HEK293 (cell line): ENCODE data around the gene EPHA2.

ENCODE experiments used
- GLI4 ChIP-seq: fragments of 450-650 bp; formaldehyde crosslinking; IDR thresholded peaks from 2 replicates; pipeline ENCODE4 v1.5.1; 2016; ENCODE audit warnings: missing biosample characterization, missing genetic modification characterization
- HOXD13 ChIP-seq: sonication (generic); formaldehyde crosslinking; IDR thresholded peaks from 2 replicates; pipeline ENCODE4 v1.8.0; 2022; ENCODE audit warnings: missing genetic modification reagents, borderline replicate concordance
- KLF10 ChIP-seq: fragments of 450-650 bp; IDR thresholded peaks from 2 replicates; pipeline ENCODE4 v1.5.1; 2018; ENCODE audit warnings: missing biosample characterization, mild to moderate bottlenecking, missing genetic modification characterization
- PATZ1 ChIP-seq: fragments of 450-650 bp; formaldehyde crosslinking; IDR thresholded peaks from 2 replicates; pipeline ENCODE4 v1.5.1; 2016; ENCODE audit warnings: missing biosample characterization, missing genetic modification characterization
- ZBTB11 ChIP-seq: fragments of 450-650 bp; formaldehyde crosslinking; conservative IDR thresholded peaks from 2 replicates; pipeline ENCODE4 v1.5.1; 2016; ENCODE audit warnings: low read depth, missing biosample characterization, missing genetic modification characterization
- ZNF10 ChIP-seq: fragments of 450-650 bp; formaldehyde crosslinking; IDR thresholded peaks from 2 replicates; pipeline ENCODE4 v1.5.1; 2017; ENCODE audit warnings: missing biosample characterization, missing genetic modification characterization
- ZNF114 ChIP-seq: fragments of 450-650 bp; formaldehyde crosslinking; IDR thresholded peaks from 2 replicates; pipeline ENCODE4 v1.5.0; 2017; ENCODE audit warnings: missing biosample characterization, missing genetic modification characterization
- ZNF133 ChIP-seq: fragments of 450-650 bp; formaldehyde crosslinking; IDR thresholded peaks from 2 replicates; pipeline ENCODE4 v1.5.1; 2016; ENCODE audit warnings: missing biosample characterization, missing genetic modification characterization
- ZNF24 ChIP-seq: fragments of 450-650 bp; formaldehyde crosslinking; IDR thresholded peaks from 2 replicates; pipeline ENCODE4 v1.5.1; 2016; ENCODE audit warnings: missing biosample characterization, missing genetic modification characterization
- ZNF274 ChIP-seq, 2 experiments: fragments of 200-500 bp in 1 of 2; fragments of 450-650 bp in 1 of 2; sonication (Bioruptor generic) in 1 of 2; formaldehyde crosslinking in 1 of 2; IDR thresholded peaks; 2 replicates each; pipeline versions ENCODE4 v1.5.1 to v1.6.1; 2014 to 2016; ENCODE audit warnings: borderline replicate concordance in 1 of 2, inconsistent platforms in 1 of 2, low read length in 1 of 2, missing biosample characterization in 1 of 2, missing genetic modification characterization in 1 of 2
- ZNF335 ChIP-seq: fragments of 450-650 bp; formaldehyde crosslinking; conservative IDR thresholded peaks from 2 replicates; pipeline ENCODE4 v1.5.1; 2016; ENCODE audit warnings: missing biosample characterization, missing genetic modification characterization
- ZNF341 ChIP-seq: fragments of 450-650 bp; formaldehyde crosslinking; IDR thresholded peaks from 2 replicates; pipeline ENCODE4; 2016; ENCODE audit warnings: low read depth, missing biosample characterization, missing genetic modification characterization
- ZNF416 ChIP-seq: fragments of 450-650 bp; formaldehyde crosslinking; IDR thresholded peaks from 2 replicates; pipeline ENCODE4 v1.5.1; 2016; ENCODE audit warnings: missing biosample characterization, missing genetic modification characterization
- ZNF423 ChIP-seq: fragments of 450-650 bp; formaldehyde crosslinking; IDR thresholded peaks from 2 replicates; pipeline ENCODE4 v1.5.1; 2016; ENCODE audit warnings: missing biosample characterization, missing genetic modification characterization
- ZNF433 ChIP-seq: fragments of 450-650 bp; formaldehyde crosslinking; IDR thresholded peaks from 2 replicates; pipeline ENCODE4 v1.5.1; 2016; ENCODE audit warnings: missing biosample characterization, missing genetic modification characterization, low read depth
- ZNF501 ChIP-seq: fragments of 450-650 bp; formaldehyde crosslinking; IDR thresholded peaks from 2 replicates; pipeline ENCODE4 v1.5.1; 2016; ENCODE audit warnings: missing biosample characterization, missing genetic modification characterization
- ZNF518A ChIP-seq: fragments of 450-650 bp; formaldehyde crosslinking; conservative IDR thresholded peaks from 2 replicates; pipeline ENCODE4 v1.5.1; 2016; ENCODE audit warnings: low read depth, missing biosample characterization, missing genetic modification characterization
- ZNF558 ChIP-seq: fragments of 450-650 bp; formaldehyde crosslinking; IDR thresholded peaks from 2 replicates; pipeline ENCODE4 v1.5.1; 2016; ENCODE audit warnings: missing biosample characterization, missing genetic modification characterization
- ZNF580 ChIP-seq: fragments of 450-650 bp; formaldehyde crosslinking; IDR thresholded peaks from 2 replicates; pipeline ENCODE4 v1.5.1; 2016; ENCODE audit warnings: missing biosample characterization, missing genetic modification characterization
- ZNF585B ChIP-seq: fragments of 450-650 bp; formaldehyde crosslinking; IDR thresholded peaks from 2 replicates; pipeline ENCODE4 v1.5.1; 2016; ENCODE audit warnings: missing biosample characterization, missing genetic modification characterization
- ZNF621 ChIP-seq: fragments of 450-650 bp; formaldehyde crosslinking; IDR thresholded peaks from 2 replicates; pipeline ENCODE4 v1.5.1; 2017; ENCODE audit warnings: missing biosample characterization, missing genetic modification characterization
- ZNF623 ChIP-seq: fragments of 450-650 bp; formaldehyde crosslinking; IDR thresholded peaks from 2 replicates; pipeline ENCODE4 v1.5.1; 2016; ENCODE audit warnings: missing biosample characterization, missing genetic modification characterization
- ZNF639 ChIP-seq: fragments of 450-650 bp; formaldehyde crosslinking; IDR thresholded peaks from 2 replicates; pipeline ENCODE4 v1.5.1; 2016; ENCODE audit warnings: missing biosample characterization, missing genetic modification characterization
- ZNF645 ChIP-seq: fragments of 450-650 bp; formaldehyde crosslinking; IDR thresholded peaks from 2 replicates; pipeline ENCODE4; 2016; ENCODE audit warnings: missing biosample characterization, missing genetic modification characterization
- ZNF658 ChIP-seq: fragments of 450-650 bp; formaldehyde crosslinking; IDR thresholded peaks from 2 replicates; pipeline ENCODE4; 2016; ENCODE audit warnings: missing biosample characterization, missing genetic modification characterization
- ZNF664 ChIP-seq: fragments of 450-650 bp; formaldehyde crosslinking; IDR thresholded peaks from 2 replicates; pipeline ENCODE4 v1.5.1; 2016; ENCODE audit warnings: missing biosample characterization, missing genetic modification characterization
- ZNF707 ChIP-seq: fragments of 450-650 bp; formaldehyde crosslinking; IDR thresholded peaks from 2 replicates; pipeline ENCODE4 v1.5.1; 2016; ENCODE audit warnings: missing biosample characterization, missing genetic modification characterization
- ZNF777 ChIP-seq: fragments of 450-650 bp; formaldehyde crosslinking; IDR thresholded peaks from 2 replicates; pipeline ENCODE4 v1.5.1; 2017; ENCODE audit warnings: missing biosample characterization, missing genetic modification characterization, borderline replicate concordance

The EPHA2 gene

GRCh38 chr1:16122916-16123315 is 33.0 kb downstream of the EPHA2 start (continued):
- peak; percentile 100 for TF ChIP-seq ZNF639 (tag by site-specific recombination)
- TF ChIP-seq ZNF664 (tag by site-specific recombination) = no peak
- TF ChIP-seq ZNF24 (tag by site-specific recombination) = peak; percentile 100
- TF ChIP-seq ZNF423 (tag by site-specific recombination) = peak; percentile 100
- TF ChIP-seq ZNF274 (IDR thresholded peaks at IDR 0.05; ENCODE audit: low read length) = no peak
- TF ChIP-seq ZNF274 (tag by site-specific recombination; IDR thresholded peaks at IDR 0.05; ENCODE audit: borderline replicate concordance) = no peak
- TF ChIP-seq ZNF645 (tag by site-specific recombination) = peak; percentile 61; the same call in 1 of the 2 replicates
- TF ChIP-seq ZNF416 (tag by site-specific recombination) = no peak
- TF ChIP-seq ZNF518A (tag by site-specific recombination) = peak; percentile 67
- TF ChIP-seq ZBTB11 (tag by site-specific recombination) = no peak
- TF ChIP-seq ZNF433 (tag by site-specific recombination) = no peak
- no peak for TF ChIP-seq ZNF658
- TF ChIP-seq ZNF10 (tag by site-specific recombination) = peak; percentile 99
- TF ChIP-seq ZNF623 = no peak; the same call in none of the 2 replicates
- TF ChIP-seq ZNF621 (tag by site-specific recombination) = no peak
- TF ChIP-seq ZNF580 (tag by site-specific recombination) = peak; percentile 94
- TF ChIP-seq GLI4 (tag by site-specific recombination) = no peak
- TF ChIP-seq KLF10 (tag by site-specific recombination) = peak; percentile 94
- no peak for TF ChIP-seq ZNF114 (tag by site-specific recombination)
- TF ChIP-seq HOXD13 = no peak
- peak; percentile 91 for TF ChIP-seq ZNF558
- TF ChIP-seq ZNF777 (tag by site-specific recombination) = no peak
- TF ChIP-seq PATZ1 = peak; percentile 100
- TF ChIP-seq ZNF707 (tag by site-specific recombination) = peak; percentile 100
- TF ChIP-seq ZNF335 = peak; percentile 43; the same call in 1 of the 2 replicates
- no peak for TF ChIP-seq ZNF133 (tag by site-specific recombination)
- no peak for TF ChIP-seq ZNF585B (tag by site-specific recombination)
- TF ChIP-seq ZNF341 (tag by site-specific recombination) = peak; percentile 73
- TF ChIP-seq ZNF501 (tag by site-specific recombination) = no peak
